HG03460 (cell line): ENCODE measurements around the gene RUNX1.
A peak's percentile ranks its signal among the peaks of the same experiment; 100 is the strongest.

ENCODE experiments used
- ATAC-seq: cut with Tn5 transposase; IDR thresholded peaks from one replicate; pipeline ENCODE4 v1.9.1; 2021; ENCODE audit not compliant: unreplicated experiment

RUNX1 gene

DNA sequence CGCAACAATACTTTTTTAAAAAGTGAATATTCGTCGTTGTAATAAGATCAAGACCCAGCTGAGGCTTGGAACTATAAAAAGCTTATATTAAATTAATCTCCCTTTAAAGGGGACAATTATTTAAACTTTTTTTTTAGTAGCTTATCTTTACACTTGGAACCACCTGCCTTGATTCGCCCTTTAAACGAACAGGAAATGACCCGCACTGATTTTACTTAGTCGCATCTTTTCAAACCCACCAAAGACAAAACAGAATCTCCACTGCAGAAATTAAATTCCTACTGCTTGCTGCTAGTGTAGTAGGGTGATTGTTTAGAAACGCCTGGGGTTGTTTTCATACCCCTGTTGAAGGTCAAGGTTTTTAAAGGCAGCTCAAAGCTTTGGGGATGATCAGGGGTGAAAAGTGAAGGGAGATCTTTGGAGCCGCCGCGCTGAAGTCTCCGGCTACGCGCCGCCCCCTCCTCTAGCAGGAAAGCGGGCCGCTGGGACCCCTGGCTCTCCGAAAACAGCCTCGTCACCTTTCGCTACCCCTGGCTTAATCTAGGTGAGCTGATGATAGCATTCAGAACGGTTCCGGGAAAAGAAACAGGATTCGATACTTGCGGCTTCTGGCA is 163.4 kb downstream of the RUNX1 start:
- ATAC-seq = no peak

DNA sequence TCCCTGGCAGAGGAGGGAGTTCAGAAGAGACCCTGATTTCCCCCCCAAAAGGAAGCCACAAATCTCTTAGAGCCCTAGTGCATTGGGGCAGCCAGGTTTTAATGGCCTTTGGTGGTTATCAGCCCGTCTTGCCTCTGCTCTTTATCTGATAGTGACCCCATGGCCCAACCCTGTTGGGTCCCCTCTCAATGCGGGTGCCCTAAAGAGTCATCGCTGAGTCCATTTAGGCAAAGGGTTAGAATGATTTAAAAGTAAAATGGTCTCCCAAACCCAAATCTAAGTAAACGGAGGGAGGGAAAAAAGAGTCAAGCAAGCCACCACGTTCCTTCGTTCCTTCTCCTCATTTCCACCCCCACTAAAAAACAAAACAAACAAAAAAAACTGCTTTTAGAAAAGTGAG is 164.0 kb downstream of the RUNX1 start:
- no peak for ATAC-seq

DNA sequence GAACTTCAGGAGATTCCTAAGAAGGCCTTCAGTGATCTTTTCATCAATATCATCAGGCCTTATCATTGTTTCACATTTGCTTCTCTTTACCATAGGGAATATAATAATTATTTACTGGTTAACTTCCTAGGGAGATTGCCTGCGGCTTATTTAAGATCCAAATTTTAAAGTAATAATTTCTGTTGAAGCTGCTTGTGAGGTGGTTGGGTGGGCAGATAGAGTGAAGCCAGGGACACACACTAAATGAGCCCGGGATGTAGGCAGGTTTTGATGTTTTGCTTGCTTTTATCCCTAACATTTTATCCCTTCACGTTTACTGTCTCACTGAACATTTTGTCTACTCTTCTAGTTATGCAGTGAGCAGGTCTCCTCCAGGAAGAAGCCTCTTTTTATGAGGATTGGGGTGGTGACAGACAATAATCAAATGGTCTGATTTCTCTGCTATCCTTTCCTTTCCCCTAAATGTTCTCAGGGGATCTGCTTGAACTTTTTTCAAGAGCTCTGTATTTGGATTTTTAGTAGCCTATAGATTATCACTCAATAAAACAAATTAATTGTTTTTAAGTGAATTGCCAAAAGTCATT is 164.7 kb downstream of the RUNX1 start:
- ATAC-seq = no peak

DNA sequence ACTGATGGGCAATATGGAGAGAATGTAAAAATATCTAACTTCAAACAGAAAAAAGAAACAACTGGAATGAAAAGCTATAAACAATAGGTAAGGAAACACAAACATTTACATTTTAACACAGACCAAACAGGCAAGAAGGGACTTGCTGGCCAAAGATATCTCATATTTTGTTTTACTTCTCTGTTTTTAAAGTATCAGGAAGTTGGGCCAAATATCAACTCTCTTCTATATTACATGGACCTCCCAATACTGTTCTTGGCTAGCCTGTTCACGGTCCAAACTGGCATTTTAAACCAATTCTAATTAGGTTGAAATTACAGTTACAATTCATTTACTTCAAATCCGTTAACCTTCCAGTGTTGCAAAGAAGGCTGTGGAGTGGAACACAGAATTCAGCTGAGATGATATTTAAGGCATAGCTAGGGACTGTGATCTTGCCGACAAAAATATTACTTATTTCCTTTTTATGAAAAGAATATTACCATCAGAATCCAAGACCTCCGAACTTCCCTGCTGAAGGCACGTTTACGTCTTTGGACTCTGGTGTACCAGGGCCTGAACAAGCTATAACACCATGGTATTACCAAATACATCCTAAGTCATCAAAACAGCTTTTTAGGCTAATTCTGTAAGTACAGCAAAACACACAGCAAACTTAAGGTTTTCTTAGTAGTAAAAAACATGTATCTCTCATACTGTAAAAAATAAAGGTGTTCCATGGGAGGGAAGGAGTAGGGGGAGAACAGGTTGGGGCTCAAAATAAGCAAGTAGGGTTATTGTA is 165.4 kb downstream of the RUNX1 start:
- ATAC-seq = no peak

DNA sequence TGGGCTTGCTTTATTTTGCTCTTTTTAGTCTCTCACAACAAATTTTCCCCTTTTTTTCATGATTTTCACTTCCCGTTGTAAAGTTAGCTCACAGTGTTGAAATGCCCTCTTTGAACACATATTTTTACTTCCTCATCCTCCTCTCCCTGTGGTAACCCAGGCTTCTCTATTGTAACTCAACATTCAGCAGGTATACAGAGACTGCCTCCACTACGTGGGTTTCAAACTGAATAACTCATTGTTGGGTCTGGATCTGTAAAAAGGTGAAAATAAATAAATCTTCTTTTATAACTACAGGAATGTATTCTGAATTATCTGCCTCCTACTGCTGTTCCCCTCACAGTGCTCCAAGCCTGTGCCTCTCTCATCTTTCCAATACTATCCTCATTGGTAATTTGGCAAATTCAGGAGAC is 166.4 kb downstream of the RUNX1 start:
- no peak for ATAC-seq

DNA sequence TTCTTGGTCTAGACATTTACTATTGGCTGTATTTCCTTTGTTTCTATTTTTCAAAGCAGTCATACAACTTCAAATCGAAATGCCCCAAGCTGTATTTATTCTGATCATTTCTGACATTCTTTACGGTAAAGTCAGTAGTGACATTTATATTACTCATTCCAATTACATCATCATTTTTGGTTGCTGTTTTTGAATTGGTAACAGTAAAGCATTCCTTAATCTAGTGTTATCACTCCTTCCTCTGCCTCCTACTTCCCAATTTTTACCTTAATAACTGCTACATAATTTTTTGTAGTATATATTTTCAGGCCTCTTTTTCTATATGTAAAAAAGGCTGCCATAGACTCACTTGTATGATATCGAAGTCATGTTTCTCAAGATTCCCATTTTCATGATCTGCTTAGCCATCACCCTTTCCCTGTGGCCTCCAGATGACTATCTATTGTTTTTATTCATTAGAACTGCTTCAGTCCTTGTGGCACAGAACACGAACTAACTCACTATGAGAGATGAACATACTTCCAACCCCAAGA is 167.2 kb downstream of the RUNX1 start:
- no peak for ATAC-seq

DNA sequence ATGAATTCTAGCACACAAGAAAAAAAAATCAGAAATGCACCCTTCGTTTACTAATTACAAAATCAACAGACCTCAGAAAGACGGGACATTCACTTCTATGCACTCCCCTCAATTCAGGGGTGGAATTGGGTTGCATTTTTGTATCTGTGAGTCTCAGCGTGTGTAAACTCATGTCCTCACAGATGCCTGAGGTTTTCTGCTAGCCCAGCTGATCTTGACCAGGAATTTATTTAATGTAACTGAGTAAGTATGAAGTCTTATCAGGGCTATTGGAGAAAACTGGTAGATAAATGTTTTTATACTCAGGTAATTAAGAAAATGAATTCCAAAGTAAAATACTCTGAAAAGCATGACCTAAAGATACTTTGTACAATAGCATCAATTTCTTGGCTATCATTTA is 167.7 kb downstream of the RUNX1 start:
- ATAC-seq = no peak

DNA sequence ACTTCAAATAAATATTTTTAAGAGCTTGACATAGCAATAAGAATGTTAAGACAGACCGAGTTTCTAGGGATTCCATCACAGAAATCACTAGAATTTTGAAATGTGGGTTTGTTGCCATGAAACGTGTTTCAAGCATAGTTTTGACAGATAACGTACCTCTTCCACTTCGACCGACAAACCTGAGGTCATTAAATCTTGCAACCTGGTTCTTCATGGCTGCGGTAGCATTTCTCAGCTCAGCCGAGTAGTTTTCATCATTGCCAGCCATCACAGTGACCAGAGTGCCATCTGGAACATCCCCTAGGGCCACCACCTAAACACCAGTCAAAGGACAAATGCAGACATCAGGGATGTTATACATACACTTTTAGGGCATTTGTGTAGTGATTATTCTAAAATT is 168.7 kb downstream of the RUNX1 start:
- no peak for ATAC-seq

DNA sequence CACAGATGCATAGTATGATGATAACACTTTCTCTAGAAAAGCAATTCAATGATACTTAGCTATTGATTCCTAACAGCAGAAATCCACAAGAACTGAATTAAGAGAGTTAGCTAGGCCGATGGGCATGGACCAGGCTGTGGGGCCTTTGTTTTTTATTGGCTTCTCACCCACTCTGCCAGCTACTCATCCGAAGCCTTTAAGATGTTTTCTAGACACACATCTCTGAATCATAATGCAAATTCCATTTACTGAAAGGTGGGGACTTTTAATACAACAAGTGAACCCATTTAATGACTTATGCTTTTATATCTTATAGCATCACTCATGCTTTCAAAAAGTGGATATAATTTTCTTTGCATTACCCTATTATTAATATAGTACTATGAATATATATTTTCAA is 170.2 kb downstream of the RUNX1 start:
- ATAC-seq = no peak

DNA sequence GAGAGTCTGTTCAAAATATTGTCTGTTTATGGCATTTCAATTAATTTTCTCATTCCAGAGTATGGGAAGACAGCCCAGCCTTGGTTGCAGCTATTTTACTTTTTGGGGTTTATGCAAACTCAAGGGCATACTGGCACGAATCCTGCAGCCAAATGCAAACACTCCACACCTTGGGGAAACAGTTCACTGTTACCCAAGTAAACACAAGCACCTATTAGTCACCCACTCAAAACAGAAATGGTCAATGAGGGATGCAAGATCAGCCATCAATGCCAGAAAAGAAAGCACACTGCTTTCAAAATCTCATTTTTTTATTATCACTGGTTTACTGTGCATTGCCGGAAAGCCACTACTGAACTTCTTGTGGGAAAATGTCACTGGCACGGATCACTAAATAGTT is 170.6 kb downstream of the RUNX1 start:
- no peak for ATAC-seq

DNA sequence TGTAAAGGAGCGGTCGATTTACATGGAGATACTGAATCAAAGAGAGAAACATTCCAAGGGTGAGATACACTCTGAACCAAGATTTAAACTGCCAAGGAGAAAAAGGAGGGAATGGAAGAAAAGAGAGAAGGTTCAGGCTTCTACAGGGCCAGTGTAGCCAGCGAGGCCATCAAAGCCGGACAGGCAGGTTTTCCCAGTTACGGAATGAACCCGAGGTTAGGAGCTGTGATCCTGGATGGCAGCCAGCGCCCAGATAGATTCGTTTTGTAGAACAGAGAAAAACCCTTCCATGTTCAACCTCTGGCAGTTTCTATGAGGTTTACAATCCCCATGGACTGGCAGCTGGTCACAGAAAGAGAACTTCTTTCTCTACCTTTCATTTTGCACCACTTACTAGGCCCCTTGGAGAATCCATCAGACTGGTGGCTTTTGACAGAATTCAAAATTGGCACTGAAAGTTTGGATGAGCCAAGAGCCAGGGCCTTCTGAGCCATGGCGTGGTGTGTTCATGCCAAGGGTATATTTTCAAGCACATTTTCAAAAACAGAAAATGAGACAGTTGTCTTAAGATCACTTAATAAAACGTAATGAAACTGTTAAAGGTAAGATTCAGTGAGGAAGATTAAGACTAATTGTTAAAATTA is 171.5 kb downstream of the RUNX1 start:
- ATAC-seq = no peak

DNA sequence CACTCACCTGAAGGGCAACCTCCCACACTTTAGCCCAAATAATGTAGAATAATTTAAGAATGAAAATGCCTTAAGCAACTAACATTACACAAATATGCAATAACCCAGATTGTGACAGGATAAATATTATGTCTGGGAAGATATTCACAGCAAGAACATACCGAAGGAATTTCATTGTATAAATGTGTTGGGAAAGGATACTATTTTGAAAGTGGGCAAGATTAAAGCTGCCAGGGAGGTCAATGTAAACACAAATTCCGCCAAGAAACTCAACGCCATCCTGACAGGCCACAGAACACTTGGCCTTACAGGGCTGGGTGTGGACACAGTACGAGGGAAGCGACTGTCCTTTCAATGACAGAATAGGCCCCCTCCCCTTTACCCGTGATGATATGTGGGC is 173.3 kb downstream of the RUNX1 start:
- no peak for ATAC-seq

DNA sequence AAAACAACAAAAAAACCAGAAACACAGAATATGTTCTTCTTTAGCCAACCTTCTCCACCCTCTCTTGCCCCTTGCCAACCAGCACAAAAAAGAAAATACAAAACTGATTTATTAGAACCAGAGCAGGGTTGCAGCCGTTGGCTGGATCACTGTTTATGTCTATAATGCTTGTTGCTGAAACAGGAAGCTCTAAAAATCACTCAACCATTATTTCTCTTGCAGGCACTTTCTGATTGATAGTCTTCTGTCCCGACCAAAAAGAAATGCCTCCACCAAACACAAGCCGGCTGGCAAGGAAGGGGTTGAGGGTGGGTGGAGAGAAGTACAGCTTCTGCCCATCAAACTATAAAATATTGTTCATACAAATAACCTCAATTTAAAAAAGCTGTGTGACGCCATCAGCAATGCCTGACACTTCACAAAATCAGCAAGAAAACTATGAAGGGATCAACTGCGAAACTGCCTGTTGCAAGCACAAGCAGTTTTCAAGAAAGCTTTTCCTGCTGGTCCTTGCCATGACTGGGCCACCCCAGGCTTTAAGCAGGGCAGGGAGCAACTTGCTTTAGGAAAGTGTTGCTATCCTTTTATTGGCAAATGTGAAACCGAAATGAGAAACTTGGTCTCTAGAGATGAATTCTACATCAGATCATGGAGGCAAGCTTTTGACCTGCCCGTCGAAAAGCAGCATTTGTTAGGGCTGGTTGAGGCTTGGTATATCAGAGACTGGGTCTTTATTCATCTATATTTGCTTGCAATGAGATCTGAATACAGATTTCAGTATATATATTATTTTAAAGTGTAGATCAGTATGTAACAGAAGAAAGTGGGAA is 174.2 kb downstream of the RUNX1 start:
- peak; percentile 65 for ATAC-seq

DNA sequence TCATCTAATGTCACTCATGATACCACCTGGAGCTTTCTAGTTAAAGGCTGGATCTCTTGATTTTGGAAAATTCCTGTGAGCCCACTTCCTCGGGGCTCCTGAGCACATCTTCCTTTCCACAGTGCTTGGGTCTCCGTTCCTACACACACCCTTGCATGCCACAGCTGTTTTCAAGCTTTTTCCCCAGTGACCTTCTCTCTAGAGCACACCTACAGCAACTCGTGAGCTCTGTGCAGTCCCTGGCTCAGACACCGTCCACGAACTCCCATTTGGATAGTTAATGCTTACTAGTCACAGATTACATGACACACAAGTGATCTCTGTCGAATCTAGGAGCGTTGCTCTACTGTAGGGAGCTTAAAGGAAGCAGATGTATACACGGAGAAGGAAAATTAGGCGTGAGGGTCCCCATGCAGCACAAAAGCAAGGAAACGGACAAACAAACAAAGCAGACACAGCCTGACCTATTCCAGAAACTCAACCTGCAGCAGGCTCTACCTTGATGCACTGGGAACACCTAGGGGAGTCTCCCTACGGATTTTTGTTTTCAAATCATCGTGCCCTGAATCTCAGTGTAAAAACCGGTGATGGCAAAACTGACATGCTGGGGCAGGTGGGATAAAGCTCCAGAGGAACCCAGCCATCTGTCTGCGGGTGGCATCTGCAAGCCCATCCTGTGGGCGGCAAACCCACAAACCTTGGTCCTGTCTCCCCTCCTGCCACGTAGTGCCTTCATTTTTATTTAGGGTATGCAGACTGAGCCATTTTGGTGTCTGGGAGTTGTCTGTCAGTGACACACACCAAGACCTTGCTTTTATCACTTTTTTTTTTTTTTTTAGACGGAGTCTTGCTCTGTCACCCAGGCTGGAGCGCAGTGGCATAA is 177.8 kb downstream of the RUNX1 start:
- no peak for ATAC-seq

DNA sequence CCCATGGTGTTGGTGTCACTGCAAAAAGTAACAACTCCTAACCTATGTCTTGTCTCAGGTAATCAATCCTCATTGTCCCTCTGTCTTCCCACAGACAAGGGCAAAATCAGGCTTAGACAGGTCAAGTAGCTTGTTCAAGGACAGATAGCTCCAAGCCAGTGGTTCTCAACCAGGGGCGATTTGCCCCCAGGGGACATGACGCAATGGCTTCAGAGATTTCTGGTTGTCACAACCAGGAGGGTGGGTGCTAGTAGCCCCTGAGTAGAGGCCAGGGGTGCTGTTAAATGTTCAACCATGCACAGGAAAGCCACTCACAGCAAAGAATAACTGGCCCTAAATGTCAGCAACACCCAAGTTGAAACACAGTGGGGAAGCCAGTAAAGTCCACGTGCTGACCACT is 178.9 kb downstream of the RUNX1 start:
- ATAC-seq = no peak

DNA sequence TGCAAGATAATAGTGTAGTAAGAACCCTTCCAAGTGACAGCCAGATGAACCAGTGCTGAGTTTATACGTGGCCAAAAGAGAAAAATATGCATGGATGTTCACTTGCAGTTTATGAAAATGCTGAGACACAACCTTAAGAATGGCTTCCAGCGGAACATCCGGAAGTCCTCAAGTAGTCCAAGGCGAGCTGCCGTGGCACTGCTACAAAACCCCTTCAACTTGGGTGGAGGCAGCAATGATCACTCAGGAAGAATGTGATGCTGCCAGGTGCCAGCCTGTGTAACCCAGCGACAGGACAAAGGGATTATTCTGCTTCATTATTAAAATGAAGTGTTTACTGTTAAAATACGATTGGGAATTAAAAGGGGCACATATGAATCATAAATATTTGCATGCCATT is 179.6 kb downstream of the RUNX1 start:
- ATAC-seq = no peak

DNA sequence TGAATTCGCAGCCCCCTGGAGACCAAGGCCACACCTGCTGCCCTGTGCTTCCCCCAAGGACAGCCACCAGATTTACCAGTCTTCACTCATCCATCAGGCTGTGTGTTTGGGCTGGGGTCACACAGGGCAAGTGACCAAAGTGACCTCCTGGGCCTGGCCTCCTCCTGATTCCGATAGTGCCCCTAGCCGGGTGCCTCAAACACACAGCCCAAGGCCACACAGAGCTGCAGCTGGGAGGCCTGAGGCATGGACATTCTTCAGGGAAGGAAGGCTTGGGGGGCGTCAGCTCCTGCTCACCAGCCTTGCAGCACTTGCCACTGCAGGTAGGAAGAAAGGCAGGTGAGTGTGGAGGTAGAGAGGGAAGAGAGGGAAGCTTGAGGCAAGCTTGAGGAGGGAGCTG is 181.3 kb downstream of the RUNX1 start:
- ATAC-seq = no peak

DNA sequence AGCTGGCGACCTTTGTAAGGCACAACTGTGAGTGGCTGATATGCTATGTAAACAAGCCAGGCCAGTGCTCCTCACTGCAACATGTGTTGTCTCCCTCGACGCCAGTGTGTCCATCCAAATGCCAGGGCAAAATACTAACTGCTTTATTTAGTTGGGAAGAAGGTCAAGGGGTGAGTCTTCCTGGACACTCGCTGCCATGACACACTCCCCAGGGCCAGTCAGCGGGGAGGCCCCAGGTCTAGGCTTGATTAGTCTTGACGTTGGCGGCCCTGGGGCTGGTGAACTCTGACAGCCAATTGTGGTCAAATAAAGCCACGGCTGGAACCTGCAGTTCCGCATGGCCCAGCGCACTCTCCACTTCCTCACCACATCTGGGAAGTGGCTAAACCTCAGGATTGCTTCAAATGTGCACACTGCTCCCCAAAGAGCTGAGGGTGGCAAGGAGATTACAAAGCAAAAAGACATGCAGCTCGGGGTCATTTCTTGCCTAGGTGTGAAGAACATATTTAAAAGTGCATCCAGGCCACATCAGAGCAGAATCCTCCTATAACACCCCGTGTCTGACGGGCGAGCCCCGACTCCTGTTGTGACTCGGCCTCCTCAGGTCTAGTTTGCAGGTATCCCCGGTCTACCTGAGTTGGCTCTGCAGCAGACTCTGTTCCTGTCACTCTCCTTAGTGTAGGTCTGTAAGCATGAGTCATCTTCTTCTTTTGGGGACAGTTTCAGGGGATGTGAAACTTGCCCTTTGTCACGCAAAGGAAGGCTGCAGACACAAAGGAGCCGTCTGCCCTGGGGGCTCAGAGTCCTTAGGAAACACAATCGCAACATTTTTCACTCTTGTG is 183.5 kb downstream of the RUNX1 start:
- ATAC-seq = peak; percentile 88
